Body of pancreas (tissue), 4 donors: Measurements from ENCODE around the gene CDH6. TPM values are rescaled to one million over a fixed set of nuclear protein-coding genes. Genes with fewer than 3 reads are reported as not detected.

ENCODE experiments used
- ATAC-seq: fragments of 150-250 bp; one replicate; pipeline ENCODE4 v1.9.1; 2016
- DNase-seq, 4 donors: peaks; one replicate each; pipeline ENCODE4 v3.0.0-alpha.2; 2019
- H3K27ac ChIP-seq, 4 donors: fragments of 200-600 bp; sonication (generic); 1 replicate in 3 of 4; 2 replicates in 1 of 4; pipeline versions ENCODE4 v1.5.1 to v1.6.1; 2016 to 2019; ENCODE audit warnings: mild to moderate bottlenecking in 1 of 4, mixed read lengths in 1 of 4, moderate library complexity in 1 of 4
- H3K27me3 ChIP-seq, 2 donors: fragments of 200-600 bp; sonication (generic); one replicate each; pipeline ENCODE4 v1.6.0; 2016; ENCODE audit warnings: mild to moderate bottlenecking in 1 of 2
- H3K36me3 ChIP-seq, 2 donors: fragments of 200-600 bp; sonication (generic); replicated peaks in 1 of 2; 2 replicates each; pipeline ENCODE4 v1.5.1; 2016; ENCODE audit warnings: low read depth in 2 of 2; ENCODE audit not compliant: insufficient read depth in 1 of 2
- H3K4me1 ChIP-seq: fragments of 200-600 bp; sonication (generic); one replicate; pipeline ENCODE4 v1.6.0; 2016
- H3K4me3 ChIP-seq, 2 donors: fragments of 200-600 bp; sonication (generic); 1 replicate in 1 of 2; 2 replicates in 1 of 2; pipeline ENCODE4 v1.5.1; 2016 to 2019
- H3K9me3 ChIP-seq, 3 donors: fragments of 200-600 bp; sonication (generic); 1 replicate in 2 of 3; 2 replicates in 1 of 3; pipeline ENCODE4 v1.5.1; 2016
- CTCF ChIP-seq, 7 experiments: fragments of 450-650 bp in 4 of 7; fragments of 200-600 bp in 3 of 7; sonication (generic) in 3 of 7; IDR thresholded peaks; one replicate each; pipeline ENCODE4 v1.5.1; 2016 to 2019; ENCODE audit warnings: antibody characterized with exemption in 7 of 7
- POLR2A ChIP-seq, 3 donors: fragments of 450-650 bp; IDR thresholded peaks; one replicate each; pipeline ENCODE4 v1.6.1; 2016; ENCODE audit warnings: antibody characterized with exemption in 3 of 3, mild to moderate bottlenecking in 2 of 3
- WGBS, 2 donors: methylation state at CpG; one replicate each; pipeline ENCODE4 v1.1.5; 2017; 5-methylcytosine and 5-hydroxymethylcytosine counted together
- intact Hi-C: fragments of 100-400 bp; cut with DNase I; formaldehyde crosslinking; loops from one replicate; pipeline ENCODE4 v1.15.1; 2023
- total RNA-seq, 2 donors: library from RNA; depleted of rRNA; stranded (reverse); fragments of >200 nt; gene quantifications; one replicate each; pipeline ENCODE4 v1.1.0, GENCODE V29; 2016

Gene CDH6
- total RNA-seq, 2 donors from 2014 or later = 0.78 to 0.99 TPM

- Histone ChIP-seq H3K9me3 (no peaks in the 10 kb centered on the region), H3K27ac (no peak overlapping the region), H3K36me3 (no peaks in the 10 kb centered on the region), H3K4me3 (no peak overlapping the region), H3K27me3 (no peaks in the 10 kb centered on the region), H3K4me1 (peaks cover 23% of the 10 kb centered on the region)
- ATAC-seq (no peak), DNase-seq (no peak)
- WGBS, 2 donors = 22 to 28% methylated on average over 10 of the region's 10 CpGs
- TF ChIP-seq POLR2A (IDR thresholded peaks at IDR 0.05) (no peak), CTCF (IDR thresholded peaks at IDR 0.05) (no peak)
- intact Hi-C loops = no loop called here
These were observed 370 bp upstream of the CDH6 start for GRCh38 chr5:31193116-31193515.

- Histone ChIP-seq H3K9me3 (no peaks in the 10 kb centered on the region), H3K27me3 (no peaks in the 10 kb centered on the region), H3K36me3 (no peaks in the 10 kb centered on the region), H3K27ac (no peak overlapping the region), H3K4me1 (peaks cover 23% of the 10 kb centered on the region), H3K4me3 (no peak overlapping the region)
- ATAC-seq = no peak
- no peak for DNase-seq
- intact Hi-C loops = no loop called here
- 1 to 2% methylated on average over 15 of the region's 15 CpGs for WGBS, 2 donors
- TF ChIP-seq POLR2A (IDR thresholded peaks at IDR 0.05) = no peak
- no peak for TF ChIP-seq CTCF (IDR thresholded peaks at IDR 0.05)
These were observed 955 bp downstream of the CDH6 start for GRCh38 chr5:31194468-31194813.

- Histone ChIP-seq H3K9me3 (no peaks in the 10 kb centered on the region), H3K36me3 (no peaks in the 10 kb centered on the region), H3K4me3 (no peak overlapping the region), H3K27ac (no peak overlapping the region), H3K4me1 (peaks cover 23% of the 10 kb centered on the region), H3K27me3 (no peaks in the 10 kb centered on the region)
- 10 to 14% methylated on average over 5 of the region's 5 CpGs for WGBS, 2 donors
- intact Hi-C loops = no loop called here
- TF ChIP-seq CTCF (IDR thresholded peaks at IDR 0.05) (no peak), POLR2A (IDR thresholded peaks at IDR 0.05) (no peak)
- no peak for ATAC-seq
- DNase-seq = no peak
These were observed 1.5 kb downstream of the CDH6 start for GRCh38 chr5:31194892-31195555.

GRCh38 chr5:31196309-31196708, 2.8 kb downstream of the CDH6 start:
- Histone ChIP-seq H3K36me3 (no peaks in the 10 kb centered on the region), H3K27me3 (no peaks in the 10 kb centered on the region), H3K4me1 (peaks cover 23% of the 10 kb centered on the region), H3K4me3 (no peak overlapping the region), H3K9me3 (no peaks in the 10 kb centered on the region), H3K27ac (no peak overlapping the region)
- ATAC-seq (no peak), DNase-seq (no peak)
- TF ChIP-seq CTCF (IDR thresholded peaks at IDR 0.05) = no peak
- no peak for TF ChIP-seq POLR2A (IDR thresholded peaks at IDR 0.05)
- intact Hi-C loops = no loop called here
- WGBS, 2 donors = 11 to 47% methylated on average over 2 of the region's 2 CpGs

GRCh38 chr5:31197183-31197582, 3.7 kb downstream of the CDH6 start:
- Histone ChIP-seq H3K9me3 (no peaks in the 10 kb centered on the region), H3K36me3 (no peaks in the 10 kb centered on the region), H3K4me1 (peaks cover 23% of the 10 kb centered on the region), H3K4me3 (no peak overlapping the region), H3K27ac (no peak overlapping the region), H3K27me3 (no peaks in the 10 kb centered on the region)
- 21 to 25% methylated on average over 1 of the region's 1 CpG for WGBS, 2 donors
- ATAC-seq = no peak
- intact Hi-C loops = no loop called here
- TF ChIP-seq CTCF (IDR thresholded peaks at IDR 0.05) (no peak), POLR2A (IDR thresholded peaks at IDR 0.05) (no peak)
- DNase-seq = no peak
